ENCODE results near the gene RPRD1A.
"Not testable (repeated sequence)": the region's sequence is repeated elsewhere in the genome, so short reads cannot be mapped to it uniquely, and the experiment has no call there.

- TF ChIP-seq POU2F2, SPI1, POLR2A, POLR2AphosphoS5, TAF1 (IDR thresholded peaks at IDR 0.05; ENCODE audit: low read depth, low read length): not testable (repeated sequence)
Observed at GRCh38 chr18:36024241-36024640, 43.1 kb downstream of the RPRD1A start.
